Measurements from ENCODE around the gene DDX10.

DDX10 gene

DNA sequence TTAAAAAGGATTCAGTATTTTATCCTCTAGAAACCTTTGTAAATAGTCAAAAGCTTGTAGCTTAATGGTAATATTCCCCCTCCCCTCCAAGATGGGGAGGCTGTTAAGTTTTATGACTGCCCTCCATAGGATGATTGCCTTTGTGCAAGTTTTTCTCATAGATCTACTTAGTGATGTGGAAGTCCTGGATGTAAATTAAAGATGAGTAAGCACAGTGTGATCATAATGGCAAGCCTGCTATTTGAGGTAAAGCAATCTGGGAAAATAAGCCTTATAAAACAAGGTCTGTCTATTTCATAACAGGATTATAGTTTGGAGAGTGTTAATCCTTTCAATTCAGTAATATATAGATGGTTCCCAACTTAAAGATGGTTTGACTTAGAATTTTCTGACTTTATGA is 216.3 kb downstream of the DDX10 start:
- Histone ChIP-seq H4K20me1 (ENCODE audit: insufficient read depth, low read length) (no peaks in the 10 kb centered on the region), H3K4me2 (ENCODE audit: insufficient read depth, low read length) (no peak overlapping the region), H3K9ac (ENCODE audit: low read depth, low read length) (no peak overlapping the region), H3K4me1 (ENCODE audit: insufficient read depth, low read length) (no peaks in the 10 kb centered on the region), H3K27me3 (ENCODE audit: insufficient read depth, low read length, poor library complexity) (no peaks in the 10 kb centered on the region), H3K27ac (ENCODE audit: low read length) (no peak overlapping the region), H2AFZ (ENCODE audit: low read depth, low read length) (no peak overlapping the region), H3K9me3 (ENCODE audit: insufficient read depth, low read length, severe bottlenecking) (no peaks in the 10 kb centered on the region), H3K79me2 (ENCODE audit: insufficient read depth, low read length) (no peaks in the 10 kb centered on the region), H3K36me3 (ENCODE audit: insufficient read depth, low read length) (no peaks in the 10 kb centered on the region), H3K4me3 (ENCODE audit: low read depth in 1 of 2, low read length in 2 of 2) (no peak overlapping the region)
- TF ChIP-seq, protein P1, sequence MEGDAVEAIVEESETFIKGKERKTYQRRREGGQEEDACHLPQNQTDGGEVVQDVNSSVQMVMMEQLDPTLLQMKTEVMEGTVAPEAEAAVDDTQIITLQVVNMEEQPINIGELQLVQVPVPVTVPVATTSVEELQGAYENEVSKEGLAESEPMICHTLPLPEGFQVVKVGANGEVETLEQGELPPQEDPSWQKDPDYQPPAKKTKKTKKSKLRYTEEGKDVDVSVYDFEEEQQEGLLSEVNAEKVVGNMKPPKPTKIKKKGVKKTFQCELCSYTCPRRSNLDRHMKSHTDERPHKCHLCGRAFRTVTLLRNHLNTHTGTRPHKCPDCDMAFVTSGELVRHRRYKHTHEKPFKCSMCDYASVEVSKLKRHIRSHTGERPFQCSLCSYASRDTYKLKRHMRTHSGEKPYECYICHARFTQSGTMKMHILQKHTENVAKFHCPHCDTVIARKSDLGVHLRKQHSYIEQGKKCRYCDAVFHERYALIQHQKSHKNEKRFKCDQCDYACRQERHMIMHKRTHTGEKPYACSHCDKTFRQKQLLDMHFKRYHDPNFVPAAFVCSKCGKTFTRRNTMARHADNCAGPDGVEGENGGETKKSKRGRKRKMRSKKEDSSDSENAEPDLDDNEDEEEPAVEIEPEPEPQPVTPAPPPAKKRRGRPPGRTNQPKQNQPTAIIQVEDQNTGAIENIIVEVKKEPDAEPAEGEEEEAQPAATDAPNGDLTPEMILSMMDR (IDR thresholded peaks at IDR 0.05; ENCODE audit: borderline replicate concordance, extremely low read depth, low read length, poor library complexity, severe bottlenecking): no peak
- TF ChIP-seq EZH2 (IDR thresholded peaks at IDR 0.05; ENCODE audit: borderline replicate concordance, low read depth, low read length, severe bottlenecking): no peak
- ATAC-seq (ENCODE audit: insufficient read depth, low read depth): no peak
- DNase-seq: no peak

DNA sequence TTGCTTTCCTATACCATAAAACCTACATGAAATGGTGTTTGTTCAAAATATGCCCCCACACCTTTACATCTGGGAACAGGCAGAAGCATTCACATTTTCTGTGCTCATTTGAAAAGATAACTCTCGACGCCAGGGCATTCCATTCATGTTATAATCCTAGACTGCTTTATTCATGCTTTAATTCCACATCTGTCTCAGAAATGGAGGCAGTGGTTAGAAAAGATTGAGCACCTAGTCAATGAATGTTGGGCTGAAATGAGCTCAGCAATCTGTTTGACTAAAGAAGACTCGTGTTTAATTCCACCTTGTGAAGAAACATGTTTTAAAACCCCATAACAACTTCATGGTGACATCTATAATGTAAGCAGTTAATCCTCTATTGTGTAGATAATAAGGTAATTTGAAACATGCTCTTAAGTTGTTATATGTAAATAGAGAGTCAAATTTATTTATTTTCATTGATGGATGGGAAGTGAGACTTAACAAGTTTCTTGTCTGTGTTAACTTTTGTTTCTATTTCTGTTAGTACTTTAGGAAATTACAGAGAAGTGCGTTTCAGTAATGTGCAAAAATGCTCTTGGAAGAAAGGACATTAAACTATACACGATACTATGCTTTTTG is 217.5 kb downstream of the DDX10 start:
- peaks cover 6% of the 10 kb centered on the region; the same call in 1 of the 2 replicates for H3K4me1 ChIP-seq (ENCODE audit: insufficient read depth, low read length)
- H3K9ac ChIP-seq (ENCODE audit: low read depth, low read length): no peak overlapping the region
- H3K9me3 ChIP-seq (ENCODE audit: insufficient read depth, low read length, severe bottlenecking): no peaks in the 10 kb centered on the region
- ATAC-seq (ENCODE audit: insufficient read depth, low read depth): no peak
- TF ChIP-seq EZH2 (IDR thresholded peaks at IDR 0.05; ENCODE audit: borderline replicate concordance, low read depth, low read length, severe bottlenecking): no peak
- TF ChIP-seq, protein P1 (IDR thresholded peaks at IDR 0.05; ENCODE audit: borderline replicate concordance, extremely low read depth, low read length, poor library complexity, severe bottlenecking): no peak
- no peaks in the 10 kb centered on the region for H3K79me2 ChIP-seq (ENCODE audit: insufficient read depth, low read length)
- DNase-seq: no peak
- no peak overlapping the region for H3K27ac ChIP-seq (ENCODE audit: low read length)
- H3K36me3 ChIP-seq (ENCODE audit: insufficient read depth, low read length): no peaks in the 10 kb centered on the region
- no peaks in the 10 kb centered on the region for H3K27me3 ChIP-seq (ENCODE audit: insufficient read depth, low read length, poor library complexity)
- no peak overlapping the region for H3K4me2 ChIP-seq (ENCODE audit: insufficient read depth, low read length)
- H4K20me1 ChIP-seq (ENCODE audit: insufficient read depth, low read length): no peaks in the 10 kb centered on the region
- no peak overlapping the region for H2AFZ ChIP-seq (ENCODE audit: low read depth, low read length)
- no peak overlapping the region for H3K4me3 ChIP-seq (ENCODE audit: low read depth in 1 of 2, low read length in 2 of 2)

GRCh38 chr11:108886005-108886659 is 221.3 kb downstream of the DDX10 start:
- TF ChIP-seq, protein P1 (IDR thresholded peaks at IDR 0.05; ENCODE audit: borderline replicate concordance, extremely low read depth, low read length, poor library complexity, severe bottlenecking): no peak
- no peak for TF ChIP-seq EZH2 (IDR thresholded peaks at IDR 0.05; ENCODE audit: borderline replicate concordance, low read depth, low read length, severe bottlenecking)
- Histone ChIP-seq H3K27me3 (ENCODE audit: insufficient read depth, low read length, poor library complexity) (no peaks in the 10 kb centered on the region), H3K4me2 (ENCODE audit: insufficient read depth, low read length) (no peak overlapping the region), H3K4me1 (ENCODE audit: insufficient read depth, low read length) (peaks cover 18% of the 10 kb centered on the region), H3K79me2 (ENCODE audit: insufficient read depth, low read length) (no peaks in the 10 kb centered on the region), H2AFZ (ENCODE audit: low read depth, low read length) (no peak overlapping the region), H3K4me3 (ENCODE audit: low read depth in 1 of 2, low read length in 2 of 2) (no peak overlapping the region), H3K27ac (ENCODE audit: low read length) (no peak overlapping the region), H3K9ac (ENCODE audit: low read depth, low read length) (no peak overlapping the region), H3K9me3 (ENCODE audit: insufficient read depth, low read length, severe bottlenecking) (no peaks in the 10 kb centered on the region), H4K20me1 (ENCODE audit: insufficient read depth, low read length) (no peaks in the 10 kb centered on the region), H3K36me3 (ENCODE audit: insufficient read depth, low read length) (no peaks in the 10 kb centered on the region)
- DNase-seq (no peak), ATAC-seq (ENCODE audit: insufficient read depth, low read depth) (no peak)
